Measurements from ENCODE around the gene FAM216B.
"Not testable (repeated sequence)": the region's sequence is repeated elsewhere in the genome, so short reads cannot be mapped to it uniquely, and the experiment has no call there.

Gene FAM216B

GRCh38 chr13:42814868-42815267 is 33.5 kb downstream of the FAM216B start:
- H3K4me1 ChIP-seq (ENCODE audit: control insufficient read depth, insufficient read depth, low read length), result no peaks in the 10 kb centered on the region
- no peak overlapping the region for H3K4me3 ChIP-seq (ENCODE audit: low read length)
- H3K27me3 ChIP-seq (ENCODE audit: control insufficient read depth, insufficient read depth, low read length), result no peaks in the 10 kb centered on the region
- no peaks in the 10 kb centered on the region for H3K36me3 ChIP-seq (ENCODE audit: control insufficient read depth, insufficient read depth, low read length)
- H3K27ac ChIP-seq (ENCODE audit: low read depth, low read length), result no peak overlapping the region
- H3K9ac ChIP-seq (ENCODE audit: low read length), result no peak overlapping the region

- Histone ChIP-seq H3K4me3 (ENCODE audit: low read length) (no peak overlapping the region), H3K27ac (ENCODE audit: low read depth, low read length) (no peak overlapping the region), H3K36me3 (ENCODE audit: control insufficient read depth, insufficient read depth, low read length) (no peaks in the 10 kb centered on the region), H3K4me1 (ENCODE audit: control insufficient read depth, insufficient read depth, low read length) (peaks cover 3% of the 10 kb centered on the region), H3K27me3 (ENCODE audit: control insufficient read depth, insufficient read depth, low read length) (no peaks in the 10 kb centered on the region), H3K9ac (ENCODE audit: low read length) (no peak overlapping the region)
These were observed 34.3 kb downstream of the FAM216B start for GRCh38 chr13:42815681-42816080.

- no peaks in the 10 kb centered on the region for H3K36me3 ChIP-seq (ENCODE audit: control insufficient read depth, insufficient read depth, low read length)
- peaks cover 3% of the 10 kb centered on the region for H3K4me1 ChIP-seq (ENCODE audit: control insufficient read depth, insufficient read depth, low read length)
- H3K27ac ChIP-seq (ENCODE audit: low read depth, low read length), result no peak overlapping the region
- no peak overlapping the region for H3K4me3 ChIP-seq (ENCODE audit: low read length)
- no peak overlapping the region for H3K9ac ChIP-seq (ENCODE audit: low read length)
- H3K27me3 ChIP-seq (ENCODE audit: control insufficient read depth, insufficient read depth, low read length), result no peaks in the 10 kb centered on the region
These were observed 35.2 kb downstream of the FAM216B start for GRCh38 chr13:42816538-42816937.

GRCh38 chr13:42819687-42820086 is 38.3 kb downstream of the FAM216B start:
- H3K4me1 ChIP-seq (ENCODE audit: control insufficient read depth, insufficient read depth, low read length); H3K36me3 ChIP-seq (ENCODE audit: control insufficient read depth, insufficient read depth, low read length); H3K9ac ChIP-seq (ENCODE audit: low read length); H3K27me3 ChIP-seq (ENCODE audit: control insufficient read depth, insufficient read depth, low read length); H3K4me3 ChIP-seq (ENCODE audit: low read length); H3K27ac ChIP-seq (ENCODE audit: low read depth, low read length): not testable (repeated sequence)

- H3K27ac ChIP-seq (ENCODE audit: low read depth, low read length), result peak overlapping the region; percentile 84
- H3K27me3 ChIP-seq (ENCODE audit: control insufficient read depth, insufficient read depth, low read length), result no peaks in the 10 kb centered on the region
These were observed 39.1 kb downstream of the FAM216B start for GRCh38 chr13:42820451-42820850.

GRCh38 chr13:42821437-42821836 is 40.1 kb downstream of the FAM216B start:
- H3K27me3 ChIP-seq (ENCODE audit: control insufficient read depth, insufficient read depth, low read length), result no peaks in the 10 kb centered on the region
- peaks cover 3% of the 10 kb centered on the region for H3K4me1 ChIP-seq (ENCODE audit: control insufficient read depth, insufficient read depth, low read length)
- H3K9ac ChIP-seq (ENCODE audit: low read length), result no peak overlapping the region
- no peak overlapping the region for H3K27ac ChIP-seq (ENCODE audit: low read depth, low read length)
- no peaks in the 10 kb centered on the region for H3K36me3 ChIP-seq (ENCODE audit: control insufficient read depth, insufficient read depth, low read length)
- no peak overlapping the region for H3K4me3 ChIP-seq (ENCODE audit: low read length)

More at GRCh38 chr13:42820451-42820850, 39.1 kb downstream of the FAM216B start:
- Histone ChIP-seq H3K4me1 (ENCODE audit: control insufficient read depth, insufficient read depth, low read length) (peaks cover 3% of the 10 kb centered on the region), H3K36me3 (ENCODE audit: control insufficient read depth, insufficient read depth, low read length) (no peaks in the 10 kb centered on the region), H3K4me3 (ENCODE audit: low read length) (no peak overlapping the region), H3K9ac (ENCODE audit: low read length) (no peak overlapping the region)

- Histone ChIP-seq H3K36me3 (ENCODE audit: control insufficient read depth, insufficient read depth, low read length) (no peaks in the 10 kb centered on the region), H3K27ac (ENCODE audit: low read depth, low read length) (no peak overlapping the region), H3K9ac (ENCODE audit: low read length) (no peak overlapping the region), H3K4me1 (ENCODE audit: control insufficient read depth, insufficient read depth, low read length) (no peaks in the 10 kb centered on the region), H3K4me3 (ENCODE audit: low read length) (no peak overlapping the region), H3K27me3 (ENCODE audit: control insufficient read depth, insufficient read depth, low read length) (no peaks in the 10 kb centered on the region)
These were observed 51.1 kb downstream of the FAM216B start for GRCh38 chr13:42832341-42833096.

GRCh38 chr13:42834946-42835345 is 53.6 kb downstream of the FAM216B start:
- Histone ChIP-seq H3K9ac (ENCODE audit: low read length) (no peak overlapping the region), H3K27me3 (ENCODE audit: control insufficient read depth, insufficient read depth, low read length) (no peaks in the 10 kb centered on the region), H3K4me3 (ENCODE audit: low read length) (no peak overlapping the region), H3K4me1 (ENCODE audit: control insufficient read depth, insufficient read depth, low read length) (no peaks in the 10 kb centered on the region), H3K27ac (ENCODE audit: low read depth, low read length) (no peak overlapping the region), H3K36me3 (ENCODE audit: control insufficient read depth, insufficient read depth, low read length) (no peaks in the 10 kb centered on the region)

- Histone ChIP-seq H3K4me1 (ENCODE audit: control insufficient read depth, insufficient read depth, low read length) (no peaks in the 10 kb centered on the region), H3K4me3 (ENCODE audit: low read length) (no peak overlapping the region), H3K9ac (ENCODE audit: low read length) (no peak overlapping the region), H3K36me3 (ENCODE audit: control insufficient read depth, insufficient read depth, low read length) (no peaks in the 10 kb centered on the region), H3K27me3 (ENCODE audit: control insufficient read depth, insufficient read depth, low read length) (no peaks in the 10 kb centered on the region), H3K27ac (ENCODE audit: low read depth, low read length) (no peak overlapping the region)
These were observed 55.7 kb downstream of the FAM216B start for GRCh38 chr13:42836930-42837690.
